Stimulated activated CD8-positive, alpha-beta memory T cell treated with anti-CD3 and anti-CD28 coated beads, Interleukin-15, amount 100 ng/mL, for 24 hours (primary cell): Measurements from ENCODE around the gene CCDC120.

ENCODE experiments used
- DNase-seq: peaks from one replicate; pipeline ENCODE4 v3.0.0-alpha.2; 2020; ENCODE audit warnings: low read depth

CCDC120 gene

GRCh38 chrX:49102190-49102589 lies 43.4 kb downstream of the CCDC120 start:
- no peak for DNase-seq

DNA sequence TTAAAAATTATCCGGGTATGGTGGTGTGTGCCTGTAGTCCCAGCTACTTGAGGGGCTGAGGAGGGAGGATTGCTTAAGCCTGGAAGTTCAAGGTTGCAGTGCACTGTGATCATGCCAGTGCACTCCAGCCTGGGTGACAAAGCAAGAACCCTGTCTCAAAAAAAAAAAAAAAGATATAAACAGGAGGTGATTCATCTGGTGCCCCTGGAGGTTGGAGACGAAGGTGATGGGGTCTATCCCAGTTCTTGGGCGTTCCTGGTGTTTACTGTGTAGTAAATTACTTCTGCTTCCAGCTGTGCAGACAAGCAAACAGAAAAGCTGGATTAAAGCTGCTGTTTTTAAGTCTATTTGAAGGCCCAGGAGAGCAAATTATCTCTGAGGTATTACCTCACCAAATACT lies 44.8 kb downstream of the CCDC120 start:
- DNase-seq = no peak

DNA sequence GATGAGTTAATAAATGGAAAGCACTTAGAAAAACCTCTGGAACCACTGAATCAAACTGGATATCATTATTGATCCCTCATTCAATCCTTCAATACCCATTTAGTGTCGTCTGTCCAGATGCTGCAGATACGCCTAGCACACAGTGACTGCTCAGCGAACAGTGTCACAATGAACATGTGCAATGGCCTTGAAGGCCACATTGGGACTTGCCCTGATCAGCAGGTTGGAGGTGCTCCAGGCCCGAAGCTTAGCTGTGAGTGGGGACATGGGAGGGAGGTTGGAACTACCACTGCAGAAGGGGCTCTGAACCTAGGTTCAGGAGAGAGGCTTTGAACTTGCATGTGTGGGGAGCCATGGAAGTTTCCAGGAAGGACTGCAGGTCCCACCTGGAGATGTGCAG lies 47.5 kb downstream of the CCDC120 start:
- DNase-seq = no peak

GRCh38 chrX:49106930-49107329 lies 48.1 kb downstream of the CCDC120 start:
- DNase-seq = no peak

DNA sequence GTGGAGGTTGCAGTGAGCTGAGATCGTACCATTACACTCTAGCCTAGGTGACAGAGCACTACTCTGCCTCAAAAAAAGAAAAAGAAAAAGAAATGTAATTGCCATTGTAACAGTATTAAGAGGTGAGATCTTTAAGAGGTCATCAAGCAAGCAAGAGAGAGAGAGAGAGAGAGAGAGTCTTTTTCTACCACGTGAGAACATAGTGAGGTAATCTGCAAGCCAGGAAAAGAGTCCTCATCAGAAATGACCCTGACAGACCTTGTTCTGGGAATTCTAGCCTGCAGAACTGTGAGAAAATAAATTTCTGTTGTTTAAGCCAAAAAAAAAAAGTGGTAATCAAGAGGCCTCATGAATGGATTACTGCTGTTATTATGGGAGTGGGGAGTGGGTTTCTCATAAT lies 49.8 kb downstream of the CCDC120 start:
- no peak for DNase-seq

- DNase-seq = no peak
Observed at GRCh38 chrX:49110417-49110816, 51.6 kb downstream of the CCDC120 start.

DNA sequence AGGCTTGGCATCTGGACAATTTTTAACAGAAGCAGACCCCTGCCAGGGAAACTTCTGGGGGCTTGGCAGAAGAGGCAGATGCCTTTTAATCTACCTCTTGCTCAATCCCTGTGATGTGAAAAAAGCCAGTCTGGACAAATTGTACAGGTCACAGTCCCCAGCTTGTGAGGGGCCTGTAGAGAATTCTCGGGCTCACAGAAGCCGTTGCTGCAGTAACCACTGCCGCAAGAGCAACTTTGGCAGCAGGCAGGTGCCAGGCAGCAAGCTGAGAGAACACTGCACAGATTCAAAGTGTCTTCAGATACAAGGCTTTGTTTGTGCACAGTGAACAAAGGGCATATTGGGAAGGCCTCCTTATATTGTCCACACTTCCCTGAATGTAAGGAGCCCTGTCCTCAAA lies 53.0 kb downstream of the CCDC120 start:
- DNase-seq = no peak

- DNase-seq = no peak
Observed at GRCh38 chrX:49116076-49116475, 57.3 kb downstream of the CCDC120 start.

- DNase-seq = no peak
Observed at GRCh38 chrX:49116716-49117115, 57.9 kb downstream of the CCDC120 start.

GRCh38 chrX:49117581-49117980 lies 58.8 kb downstream of the CCDC120 start:
- no peak for DNase-seq
